CD4-positive, alpha-beta T cell treated with Interferon gamma for 1 hour (primary cell): ENCODE measurements around the gene MAGEA9B.
"Not testable (repeated sequence)": the region's sequence is repeated elsewhere in the genome, so short reads cannot be mapped to it uniquely, and the experiment has no call there.

Experiments used
- DNase-seq: peaks from one replicate; pipeline ENCODE4 v3.0.0-alpha.2; 2020

MAGEA9B gene

GRCh38 chrX:149569770-149570169 is 17.5 kb downstream of the MAGEA9B start:
- DNase-seq: no peak

GRCh38 chrX:149568701-149569296 is 18.5 kb downstream of the MAGEA9B start:
- DNase-seq: no peak

DNA sequence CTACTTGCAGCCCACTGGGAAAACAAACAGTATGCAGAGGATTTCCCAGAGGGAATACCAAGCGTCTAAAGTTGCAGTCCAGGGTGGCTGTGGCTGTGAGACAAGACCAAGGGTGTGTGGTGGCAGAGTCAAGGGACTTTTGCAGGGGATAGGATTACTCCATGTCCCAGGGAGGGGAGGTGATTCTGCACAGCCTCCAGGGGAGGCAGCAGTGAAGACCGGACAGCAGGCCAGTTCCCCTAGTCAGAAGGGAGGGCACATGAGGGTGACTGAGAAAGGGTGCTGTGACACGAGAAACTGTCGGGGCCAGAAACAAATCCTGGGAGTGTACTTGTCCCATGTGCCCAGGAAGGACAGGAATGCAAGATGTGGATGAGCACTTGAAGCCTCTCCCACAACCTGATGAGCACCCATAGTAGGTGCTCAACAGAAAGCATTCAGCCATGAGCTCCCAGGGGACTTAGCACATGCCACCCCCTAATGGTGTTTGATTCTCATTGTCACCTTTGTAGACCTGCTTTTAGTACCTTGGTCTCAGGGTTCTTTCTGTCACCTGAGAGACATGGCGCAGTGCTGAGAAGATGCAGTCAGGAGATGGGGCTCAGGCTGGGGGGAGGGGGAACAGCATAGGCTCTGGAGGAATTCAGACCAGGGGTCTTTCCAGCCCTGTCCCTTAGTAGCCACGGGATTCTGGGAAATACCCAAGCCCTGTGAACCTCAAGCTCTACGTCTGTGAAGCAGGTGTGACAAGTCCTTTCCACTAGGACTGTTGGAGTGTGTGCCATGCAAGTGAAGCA is 19.4 kb downstream of the MAGEA9B start:
- DNase-seq: no peak

GRCh38 chrX:149563359-149563758 is 23.9 kb downstream of the MAGEA9B start:
- DNase-seq: no peak

DNA sequence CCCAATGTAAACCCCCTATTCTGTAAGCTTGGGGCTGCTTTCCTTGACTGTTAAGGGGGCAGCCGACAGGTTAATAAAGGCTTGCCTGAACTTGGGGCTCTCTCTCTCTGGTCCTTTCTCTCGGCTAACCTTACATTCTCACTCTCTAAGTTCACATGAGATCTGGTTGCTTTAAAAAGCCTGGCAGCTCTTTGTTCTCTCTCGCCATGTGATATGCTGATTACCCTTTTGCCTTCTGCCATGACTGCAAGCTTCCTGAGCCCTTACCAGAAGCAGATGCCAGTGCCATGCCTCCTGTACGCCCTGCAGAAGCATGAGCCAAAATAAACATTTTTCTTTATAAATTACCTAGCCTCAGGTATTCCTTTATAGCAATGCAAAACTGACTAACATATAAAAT is 32.0 kb downstream of the MAGEA9B start:
- DNase-seq: not testable (repeated sequence)

- not testable (repeated sequence) for DNase-seq
Measured at GRCh38 chrX:149551939-149552248, 35.4 kb downstream of the MAGEA9B start.

GRCh38 chrX:149551245-149551938 is 35.9 kb downstream of the MAGEA9B start:
- not testable (repeated sequence) for DNase-seq

DNA sequence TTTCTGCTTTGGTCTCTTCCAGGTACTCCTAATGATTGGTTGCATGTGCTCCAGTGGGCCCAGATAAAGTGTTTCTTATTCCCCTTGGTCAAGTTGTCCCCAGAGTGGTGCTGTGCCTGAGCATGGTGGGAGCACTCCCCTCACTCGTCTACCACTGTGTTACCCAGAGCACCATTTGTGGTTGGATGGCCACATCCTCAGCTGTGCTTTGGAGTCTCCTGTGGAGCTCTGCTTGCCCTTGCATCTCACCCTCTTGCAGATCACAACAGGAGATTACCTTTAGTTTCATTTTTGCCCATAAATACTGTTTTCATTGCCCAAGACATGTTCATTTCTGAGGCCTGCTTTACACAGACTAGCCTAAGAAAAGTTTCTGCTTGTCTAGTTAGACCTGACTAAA is 36.8 kb downstream of the MAGEA9B start:
- not testable (repeated sequence) for DNase-seq

- not testable (repeated sequence) for DNase-seq
Measured at GRCh38 chrX:149549701-149550100, 37.6 kb downstream of the MAGEA9B start, which contains the start of gene HSFX3. Gene HSFX3 (minus strand): TSS chrX:149549924. CDS start chrX:149549852, 72 bp downstream.

GRCh38 chrX:149547782-149548181 is 39.5 kb downstream of the MAGEA9B start:
- DNase-seq: not testable (repeated sequence)

DNA sequence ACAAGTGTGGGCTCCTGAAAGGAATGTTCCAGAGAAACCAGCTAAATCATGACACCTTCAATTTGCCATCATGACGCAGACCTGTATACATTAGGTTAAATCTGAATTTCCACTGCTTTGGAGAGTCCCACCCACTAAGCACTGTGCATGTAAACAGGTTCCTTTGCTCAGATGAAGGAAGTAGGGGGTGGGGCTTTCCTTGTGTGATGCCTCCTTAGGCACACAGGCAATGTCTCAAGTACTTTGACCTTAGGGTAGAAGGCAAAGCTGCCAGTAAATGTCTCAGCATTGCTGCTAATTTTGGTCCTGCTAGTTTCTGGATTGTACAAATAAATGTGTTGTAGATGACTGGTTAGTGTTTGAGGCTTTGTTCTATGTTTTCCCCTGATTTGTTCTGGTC is 40.3 kb downstream of the MAGEA9B start:
- not testable (repeated sequence) for DNase-seq

- DNase-seq: not testable (repeated sequence)
Measured at GRCh38 chrX:149545545-149546543, 41.4 kb downstream of the MAGEA9B start.

GRCh38 chrX:149541521-149542047 is 45.7 kb downstream of the MAGEA9B start:
- DNase-seq: no peak

DNA sequence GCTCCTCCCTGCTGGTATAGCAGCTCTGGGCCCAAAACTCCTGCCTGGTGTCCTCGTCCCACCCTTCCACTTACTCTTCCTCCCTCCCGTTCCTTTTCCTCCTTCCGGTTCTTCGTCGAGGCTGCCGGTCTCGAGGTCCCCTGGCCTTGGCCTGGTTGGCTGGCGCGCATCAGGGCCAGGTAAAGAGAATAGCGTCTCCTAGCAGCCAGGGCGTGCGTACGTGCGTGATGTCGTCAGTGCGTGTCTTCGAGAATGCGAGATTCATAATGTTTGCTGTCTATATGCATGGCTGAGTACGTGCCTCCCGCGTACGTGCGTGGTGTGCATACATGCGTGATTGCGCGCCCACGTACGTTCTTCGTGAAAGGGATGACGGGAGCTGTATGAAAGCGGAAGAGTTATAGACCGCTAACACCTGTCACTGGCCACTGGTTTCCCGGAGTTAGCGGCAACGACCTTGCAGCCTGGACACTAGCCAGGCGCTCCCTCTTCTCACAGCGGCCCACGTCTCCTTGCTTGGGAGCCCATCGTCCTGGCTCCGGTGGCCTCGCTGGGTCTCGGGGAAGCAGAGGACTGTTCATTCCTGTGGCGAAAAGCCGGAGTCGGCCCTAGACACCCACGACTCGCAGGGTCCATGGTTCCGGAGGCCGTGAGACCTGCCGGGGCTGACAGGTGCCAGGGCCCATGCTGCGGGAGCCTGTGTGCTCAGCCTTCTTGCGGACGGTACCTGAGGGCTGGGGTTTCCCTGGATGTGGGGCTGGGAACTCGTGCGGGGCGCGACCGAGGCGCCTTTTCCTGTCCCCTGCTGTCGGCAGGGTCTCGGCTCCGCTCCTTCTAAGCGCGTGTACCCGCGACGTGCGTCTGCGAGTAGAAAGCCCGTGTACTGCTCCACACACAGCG is 46.4 kb downstream of the MAGEA9B start, which contains the start of gene EOLA1:
TSS of gene EOLA1 (plus strand) at position 392 of the 900 bp plus-strand sequence. CDS start 4,619 bp downstream, outside the sequence.
- DNase-seq: peak; percentile 95

DNA sequence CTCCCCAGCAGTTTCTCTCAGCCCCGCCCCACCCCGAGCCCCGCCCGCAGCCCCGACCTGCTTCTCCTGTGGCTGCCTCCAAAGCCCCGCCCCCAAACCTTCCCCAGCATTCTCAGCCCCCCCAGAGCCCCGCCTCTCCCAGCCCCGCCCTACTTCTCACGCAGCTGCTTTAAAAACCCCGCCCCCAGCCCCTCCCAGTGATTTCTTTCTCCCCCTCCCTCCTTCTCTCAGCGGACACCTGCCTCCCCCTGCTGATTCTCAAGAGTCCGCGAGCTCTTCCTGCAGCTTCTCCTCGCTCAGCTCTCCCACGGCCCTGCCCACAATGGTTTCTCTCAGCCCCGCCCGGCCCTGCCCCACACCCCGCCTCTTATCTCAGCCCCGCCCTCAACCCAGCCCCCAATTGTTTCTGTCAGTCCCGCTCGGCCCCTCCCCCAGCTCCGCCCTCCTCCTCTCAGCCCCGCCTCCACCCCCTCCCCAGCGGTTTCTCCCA is 47.1 kb downstream of the MAGEA9B start:
- DNase-seq: peak; percentile 92

DNA sequence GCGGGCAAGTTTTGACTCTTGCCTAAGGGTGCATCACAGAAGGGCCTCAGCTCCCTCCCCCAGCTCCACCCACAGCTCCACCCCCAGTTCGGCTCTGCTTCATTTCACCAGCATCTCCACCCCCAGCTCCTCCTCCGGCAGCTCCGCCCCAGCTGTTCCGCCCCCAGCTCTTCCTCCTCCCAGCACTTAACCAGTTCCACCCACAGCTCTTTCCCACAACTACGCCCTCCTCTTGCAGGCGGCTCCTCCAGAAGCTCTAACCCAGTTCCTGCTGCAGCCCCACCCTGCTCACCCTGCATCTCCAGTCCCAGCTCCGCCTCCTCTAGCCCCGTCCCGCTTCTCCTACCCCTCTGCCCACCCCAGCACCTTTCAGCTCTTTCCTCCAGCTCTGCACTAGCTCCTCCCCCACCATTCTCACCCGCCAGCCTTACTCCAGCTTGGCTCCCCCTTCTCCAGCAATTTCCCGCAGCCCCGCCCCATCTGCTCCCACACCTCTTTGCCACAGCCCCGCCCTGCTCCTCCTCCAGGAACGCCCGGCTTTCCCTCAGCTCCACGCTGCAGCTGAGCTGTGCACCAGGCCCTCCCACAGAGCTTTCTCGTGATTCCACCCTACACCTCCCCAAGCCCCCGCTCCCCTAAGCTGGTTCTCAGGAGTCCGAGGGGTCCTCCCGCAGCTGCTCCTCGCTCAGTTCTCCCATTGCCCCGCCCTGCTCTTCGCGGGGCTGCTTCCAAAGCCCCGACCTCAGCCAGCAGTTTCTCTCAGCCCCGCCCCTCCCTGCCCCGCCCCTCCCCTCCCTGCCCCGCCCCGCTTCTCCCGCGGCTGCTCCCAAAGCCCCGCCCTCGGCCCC is 47.8 kb downstream of the MAGEA9B start:
- peak; percentile 95 for DNase-seq

DNA sequence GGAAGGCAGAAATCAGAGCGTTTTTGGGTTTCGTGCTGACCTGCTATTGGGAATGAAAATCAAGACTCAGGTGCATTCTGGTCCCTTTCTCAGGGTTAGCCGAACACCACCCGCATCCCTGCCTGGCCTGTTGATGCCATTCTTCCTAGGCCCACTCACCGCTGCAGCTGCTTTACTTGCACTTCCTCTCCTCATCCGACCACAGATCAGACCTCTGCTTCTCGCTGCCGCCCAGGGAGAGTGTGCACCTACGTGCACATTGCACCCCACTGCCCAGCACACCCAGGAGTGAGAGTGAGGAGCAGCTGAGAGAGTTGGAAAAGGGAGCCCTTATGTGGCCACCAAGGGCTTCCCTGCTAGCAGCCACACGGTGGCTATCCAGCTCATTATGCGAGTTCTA is 49.8 kb downstream of the MAGEA9B start:
- DNase-seq: not testable (repeated sequence)

DNA sequence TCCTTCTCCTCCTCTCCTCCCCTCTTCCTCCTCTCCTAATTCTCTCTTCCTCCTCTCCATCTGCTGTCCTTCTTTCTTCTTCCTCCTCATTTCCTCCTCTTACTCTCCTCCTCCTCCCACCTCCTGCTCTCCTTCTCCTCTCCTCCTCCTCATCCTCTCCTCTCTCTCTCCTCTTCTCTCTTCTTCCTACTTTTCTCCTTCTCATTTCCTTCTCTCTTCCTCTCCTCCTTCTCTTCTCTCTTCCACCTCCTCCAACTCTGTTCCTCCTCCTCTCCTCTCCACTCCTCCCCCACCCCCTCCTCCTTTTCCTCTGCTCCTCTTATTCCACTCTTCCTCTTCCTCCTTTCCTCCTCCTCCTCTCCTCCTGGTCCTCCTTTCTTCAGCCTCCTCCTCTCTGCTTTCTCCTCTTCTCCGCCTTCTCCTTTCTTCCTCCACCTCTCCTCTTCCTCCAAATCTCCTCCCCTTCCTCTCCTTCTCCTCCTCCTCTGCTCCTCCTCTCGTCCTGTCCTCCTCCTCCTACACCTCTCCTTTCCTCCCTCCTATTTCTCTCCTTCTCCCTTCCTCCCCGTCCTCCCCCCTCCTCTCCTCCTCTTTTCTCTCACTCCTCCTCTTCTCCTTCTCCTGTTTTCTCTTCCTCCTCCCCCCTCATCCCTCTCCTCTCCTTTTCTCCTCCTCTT is 52.2 kb downstream of the MAGEA9B start:
- DNase-seq: not testable (repeated sequence)

- DNase-seq: not testable (repeated sequence)
Measured at GRCh38 chrX:149533999-149534398, 53.3 kb downstream of the MAGEA9B start.
